ENCODE data around the gene ANKRD17. TPM values are rescaled to one million over a fixed set of nuclear protein-coding genes. Genes with fewer than 3 reads are reported as not detected.

ANKRD17 gene
- total and polyA plus RNA-seq, 2 of the 4 experiments (the other 2 are of a cell fraction) = 28.5 to 75.3 TPM

- in situ Hi-C loops (cut with MboI; ENCODE audit: low sequenced_read_pairs) (no loop called here), dilution Hi-C loops (cut with HindIII; ENCODE audit: low sequenced_read_pairs, unreplicated experiment) (no loop called here), intact Hi-C loops (cut with micrococcal nuclease) (no loop called here)
- no peaks in the 10 kb centered on the region for H3K9me3 ChIP-seq (ENCODE audit: control insufficient read depth, insufficient read depth, low read length)
- no peak overlapping the region for H3K4ac ChIP-seq (ENCODE audit: low read depth, low read length)
- DNase-seq = no peak
- no peak overlapping the region for H2BK20ac ChIP-seq (ENCODE audit: low read depth, low read length)
- no CpG with 5 or more reads among the region's 1 CpG for WGBS, 2 experiments (ENCODE audit: extremely low coverage in 2 of 2, insufficient read length in 1 of 2)
- H2AFZ ChIP-seq (replicated peaks; ENCODE audit: low read length, poor library complexity) = no peak overlapping the region
- CTCF ChIA-PET = interaction anchor here (0.7 kb wide), 1 partner anchor 27 kb away, joined by 3 read pairs; no protein-coding TSS in a partner anchor
- H2BK120ac ChIP-seq (ENCODE audit: low read depth, low read length) = no peak overlapping the region
- no peak overlapping the region for H3K4me2 ChIP-seq (ENCODE audit: low read depth, low read length)
- H3K79me1 ChIP-seq (ENCODE audit: low read depth in 1 of 2, low read length in 2 of 2) = peaks cover 10 to 11% of the 10 kb centered on the region in 2 experiments; a peak in 1 of 4 replicates
- H2BK5ac ChIP-seq (ENCODE audit: low read depth, low read length, poor library complexity, severe bottlenecking) = no peak overlapping the region
- no peak overlapping the region for H4K5ac ChIP-seq (ENCODE audit: low read depth, low read length)
- no peak overlapping the region for H4K91ac ChIP-seq (ENCODE audit: insufficient read depth, low read depth, low read length)
- ATAC-seq (ENCODE audit: low read depth) = no peak
- peaks cover 27% of the 10 kb centered on the region for H3K36me3 ChIP-seq (ENCODE audit: control insufficient read depth, insufficient read depth, low read length)
- H2AK5ac ChIP-seq (ENCODE audit: low read depth, low read length) = no peak overlapping the region
- no peaks in the 10 kb centered on the region for H3K27me3 ChIP-seq (ENCODE audit: control insufficient read depth, insufficient read depth, low read length)
- H3K23ac ChIP-seq (ENCODE audit: low read depth, low read length) = no peak overlapping the region
- H3K9me1 ChIP-seq (ENCODE audit: insufficient read depth, low read length) = 0 out of 2 replicates have a peak, but pooled peaks cover 7% of the 10 kb centered on the region
- no peak for TF ChIP-seq MAZ (IDR thresholded peaks at IDR 0.05; ENCODE audit: borderline replicate concordance, low read depth, low read length)
- no peak for TF ChIP-seq CEBPB (IDR thresholded peaks at IDR 0.05; ENCODE audit: low read depth, low read length)
- TF ChIP-seq CHD1 (IDR thresholded peaks at IDR 0.05; ENCODE audit: low read depth, low read length) = no peak
- TF ChIP-seq USF2 (IDR thresholded peaks at IDR 0.05; ENCODE audit: low read depth, low read length) = no peak
- no peak for TF ChIP-seq RCOR1 (IDR thresholded peaks at IDR 0.05; ENCODE audit: insufficient replicate concordance, low read length)
- TF ChIP-seq SMC3 (IDR thresholded peaks at IDR 0.05; ENCODE audit: low read depth, low read length) = no peak
- no peak for TF ChIP-seq FOS (IDR thresholded peaks at IDR 0.05; ENCODE audit: low read depth, low read length)
- TF ChIP-seq MXI1 (IDR thresholded peaks at IDR 0.05; ENCODE audit: borderline replicate concordance, low read depth, low read length) = no peak
- no peak for TF ChIP-seq POLR2A (IDR thresholded peaks at IDR 0.05; ENCODE audit: low read depth, low read length)
- no peak for TF ChIP-seq MAFK (IDR thresholded peaks at IDR 0.05; ENCODE audit: low read depth, low read length)
- TF ChIP-seq BHLHE40 (IDR thresholded peaks at IDR 0.05; ENCODE audit: low read depth, low read length) = no peak
- TF ChIP-seq, protein P1, sequence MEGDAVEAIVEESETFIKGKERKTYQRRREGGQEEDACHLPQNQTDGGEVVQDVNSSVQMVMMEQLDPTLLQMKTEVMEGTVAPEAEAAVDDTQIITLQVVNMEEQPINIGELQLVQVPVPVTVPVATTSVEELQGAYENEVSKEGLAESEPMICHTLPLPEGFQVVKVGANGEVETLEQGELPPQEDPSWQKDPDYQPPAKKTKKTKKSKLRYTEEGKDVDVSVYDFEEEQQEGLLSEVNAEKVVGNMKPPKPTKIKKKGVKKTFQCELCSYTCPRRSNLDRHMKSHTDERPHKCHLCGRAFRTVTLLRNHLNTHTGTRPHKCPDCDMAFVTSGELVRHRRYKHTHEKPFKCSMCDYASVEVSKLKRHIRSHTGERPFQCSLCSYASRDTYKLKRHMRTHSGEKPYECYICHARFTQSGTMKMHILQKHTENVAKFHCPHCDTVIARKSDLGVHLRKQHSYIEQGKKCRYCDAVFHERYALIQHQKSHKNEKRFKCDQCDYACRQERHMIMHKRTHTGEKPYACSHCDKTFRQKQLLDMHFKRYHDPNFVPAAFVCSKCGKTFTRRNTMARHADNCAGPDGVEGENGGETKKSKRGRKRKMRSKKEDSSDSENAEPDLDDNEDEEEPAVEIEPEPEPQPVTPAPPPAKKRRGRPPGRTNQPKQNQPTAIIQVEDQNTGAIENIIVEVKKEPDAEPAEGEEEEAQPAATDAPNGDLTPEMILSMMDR (conservative IDR thresholded peaks at IDR 0.05; ENCODE audit: low read depth, low read length) = no peak
- H3K14ac ChIP-seq (replicated peaks; ENCODE audit: low read depth, low read length) = no peak overlapping the region
- H3K9ac ChIP-seq (ENCODE audit: low read depth, low read length) = no peak overlapping the region
- H3K18ac ChIP-seq (ENCODE audit: low read depth, low read length) = no peak overlapping the region
- no peak overlapping the region for H3K4me3 ChIP-seq (ENCODE audit: insufficient read depth, low read depth, low read length)
- no peak overlapping the region for H3K27ac ChIP-seq (ENCODE audit: insufficient read depth, low read length)
- no peak overlapping the region for H2BK15ac ChIP-seq (ENCODE audit: low read depth, low read length)
- H4K8ac ChIP-seq (ENCODE audit: low read depth in 2 of 2, low read length in 2 of 2) = no peak overlapping the region
- no peak overlapping the region for H3K56ac ChIP-seq (ENCODE audit: extremely low read depth, insufficient read depth, low read length)
- BruUV-seq (replicated peaks) = no TSS peak
- no peaks in the 10 kb centered on the region for H3K4me1 ChIP-seq (ENCODE audit: control insufficient read depth, insufficient read depth, low read length)
- H4K20me1 ChIP-seq (ENCODE audit: insufficient read depth, low read length) = no peaks in the 10 kb centered on the region
- POLR2A ChIA-PET (ENCODE audit: unreplicated experiment) = interaction anchor here (0.7 kb wide), 1 partner anchor 37 kb away, joined by 8 read pairs; no protein-coding TSS in a partner anchor
- no peak overlapping the region for H2AK9ac ChIP-seq (replicated peaks; ENCODE audit: low read depth, low read length, poor library complexity)
Measured at GRCh38 chr4:73092868-73093267, 165.7 kb downstream of the ANKRD17 start.

Data from IMR-90 (cell line).